GM18858 (cell line): ENCODE data around the gene NOTCH2.
"Not testable (repeated sequence)": the region's sequence is repeated elsewhere in the genome, so short reads cannot be mapped to it uniquely, and the experiment has no call there.

Experiments
- ATAC-seq: cut with Tn5 transposase; IDR thresholded peaks from one replicate; pipeline ENCODE4 v1.9.1; 2021; ENCODE audit not compliant: unreplicated experiment

The NOTCH2 gene

GRCh38 chr1:120069067-120069919 is at the start of gene NOTCH2:
TSS of gene NOTCH2 (minus strand) at chr1:120069662. CDS start at chr1:120069406, 256 bp downstream.
- ATAC-seq: not testable (repeated sequence)

DNA sequence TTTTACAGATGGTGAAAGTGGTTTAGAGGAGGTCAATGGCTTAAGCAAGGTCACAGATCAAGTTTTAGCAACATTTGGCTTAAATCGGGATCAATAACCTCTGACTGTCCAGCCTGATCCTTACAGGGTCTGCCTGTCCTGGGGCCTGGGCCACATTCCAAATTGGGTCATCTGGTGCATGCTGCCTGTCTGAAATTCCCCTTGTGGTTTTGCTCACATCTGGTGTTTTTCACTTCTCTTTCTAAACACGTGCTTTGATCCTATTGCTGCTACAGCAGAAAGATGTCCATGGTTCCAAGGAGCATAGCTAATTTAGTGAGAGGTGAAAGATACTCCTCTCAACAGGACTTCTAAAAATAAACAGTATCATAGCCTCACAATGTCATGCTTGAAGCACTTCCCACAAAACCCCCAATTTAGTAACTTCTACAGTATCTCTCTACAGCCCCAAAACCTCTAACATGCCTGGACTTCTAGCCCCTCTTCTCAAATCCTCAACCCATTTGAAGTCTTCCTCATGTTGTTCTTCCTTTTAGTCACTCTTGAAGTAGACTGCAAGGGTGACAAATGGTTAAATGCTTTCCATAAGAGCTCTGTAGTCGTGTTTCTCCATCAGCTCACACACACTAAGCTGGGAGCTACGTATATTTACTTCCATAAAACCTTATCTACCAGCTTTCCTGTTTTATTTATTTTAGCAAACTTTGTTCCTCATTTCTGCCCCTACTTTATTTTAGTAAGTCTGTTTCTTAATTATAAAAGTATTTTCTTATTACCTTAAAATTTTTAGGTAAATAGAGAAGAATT is 48.1 kb upstream of the NOTCH2 start:
- peak; percentile 60 for ATAC-seq

DNA sequence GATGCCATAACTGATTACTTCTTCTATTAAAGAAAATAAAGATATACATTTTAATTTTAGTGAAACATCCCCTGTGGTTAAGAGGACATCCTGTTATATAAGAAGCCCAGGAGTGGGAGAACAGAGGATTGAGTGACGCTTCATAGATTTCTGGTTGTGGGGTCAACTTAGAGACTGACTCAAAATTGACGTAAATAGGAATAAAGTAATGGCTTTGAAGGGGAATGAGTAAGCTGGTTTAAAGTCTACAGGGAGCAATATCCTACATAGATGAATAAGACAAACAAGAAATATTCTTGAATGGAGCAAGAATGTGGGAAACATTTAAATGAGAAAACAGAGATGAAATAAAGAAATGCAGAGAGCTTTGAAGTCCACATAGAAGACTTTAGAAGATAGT is 46.6 kb upstream of the NOTCH2 start:
- ATAC-seq: not testable (repeated sequence)

- ATAC-seq: not testable (repeated sequence)
Observed at GRCh38 chr1:120113134-120113533, 43.7 kb upstream of the NOTCH2 start.

- ATAC-seq: not testable (repeated sequence)
Observed at GRCh38 chr1:120112212-120112611, 42.8 kb upstream of the NOTCH2 start.

GRCh38 chr1:120111771-120112170 is 42.3 kb upstream of the NOTCH2 start:
- not testable (repeated sequence) for ATAC-seq

GRCh38 chr1:120111008-120111407 is 41.5 kb upstream of the NOTCH2 start:
- ATAC-seq: not testable (repeated sequence)

DNA sequence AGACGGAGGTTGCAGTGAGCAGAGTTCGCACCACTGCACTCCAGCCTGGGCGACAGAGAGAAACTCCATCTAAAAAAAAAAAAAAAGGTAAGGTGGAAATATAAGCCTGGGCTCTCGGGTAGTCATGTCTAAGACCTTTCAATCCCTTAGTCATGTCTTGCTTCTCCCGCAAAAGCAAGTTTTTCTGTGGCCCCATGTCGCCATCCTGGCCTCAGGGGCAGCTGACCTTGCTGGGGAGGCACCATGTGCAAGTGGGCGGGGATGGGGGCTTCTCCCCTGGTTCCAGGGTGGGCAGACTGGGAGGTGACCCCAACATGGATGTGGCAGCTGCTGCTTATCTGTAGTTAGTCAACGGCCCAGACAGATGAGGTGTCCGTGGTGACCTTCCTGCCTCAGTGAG is 40.2 kb upstream of the NOTCH2 start:
- ATAC-seq: not testable (repeated sequence)

- not testable (repeated sequence) for ATAC-seq
Observed at GRCh38 chr1:120109180-120109579, 39.7 kb upstream of the NOTCH2 start.

DNA sequence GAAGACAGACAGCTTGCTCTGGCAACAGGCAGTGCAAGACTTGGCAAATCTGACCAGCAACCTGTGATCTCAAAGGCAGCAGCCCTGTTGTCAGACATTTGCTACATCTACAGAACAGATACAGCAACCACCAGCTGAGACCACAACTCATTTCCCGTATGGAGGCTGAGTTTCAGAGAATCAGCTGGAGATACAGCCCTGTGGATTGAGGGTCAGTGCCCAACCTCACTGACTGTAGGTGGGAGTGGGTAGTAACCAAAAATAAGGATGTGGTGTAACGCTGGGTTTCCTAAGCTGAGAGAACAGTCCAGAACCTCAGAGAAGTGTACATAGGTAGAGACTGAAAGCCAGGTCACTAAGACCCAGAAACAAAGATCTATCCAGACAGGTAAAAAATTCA is 35.8 kb upstream of the NOTCH2 start:
- ATAC-seq: not testable (repeated sequence)

DNA sequence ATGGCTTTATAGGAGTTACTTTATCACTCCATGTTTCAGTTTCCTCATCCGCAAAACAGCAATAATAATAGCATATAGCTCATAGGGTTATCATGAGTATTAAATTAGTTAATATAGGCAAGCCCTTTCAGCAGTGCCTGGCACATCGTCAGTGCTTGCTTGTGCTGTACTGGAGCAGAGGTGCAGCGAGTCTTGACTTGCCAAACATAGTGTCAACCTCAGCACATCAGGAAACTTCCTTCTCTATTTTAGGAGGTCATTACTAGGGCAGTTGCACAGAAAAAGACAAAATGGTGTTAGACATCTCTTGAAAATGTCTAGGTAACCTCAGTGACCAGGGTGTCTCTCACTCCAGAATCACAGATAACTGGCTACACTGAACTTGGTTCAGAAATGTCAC is 34.3 kb upstream of the NOTCH2 start:
- not testable (repeated sequence) for ATAC-seq

GRCh38 chr1:120101593-120101992 is 32.1 kb upstream of the NOTCH2 start:
- ATAC-seq: not testable (repeated sequence)

DNA sequence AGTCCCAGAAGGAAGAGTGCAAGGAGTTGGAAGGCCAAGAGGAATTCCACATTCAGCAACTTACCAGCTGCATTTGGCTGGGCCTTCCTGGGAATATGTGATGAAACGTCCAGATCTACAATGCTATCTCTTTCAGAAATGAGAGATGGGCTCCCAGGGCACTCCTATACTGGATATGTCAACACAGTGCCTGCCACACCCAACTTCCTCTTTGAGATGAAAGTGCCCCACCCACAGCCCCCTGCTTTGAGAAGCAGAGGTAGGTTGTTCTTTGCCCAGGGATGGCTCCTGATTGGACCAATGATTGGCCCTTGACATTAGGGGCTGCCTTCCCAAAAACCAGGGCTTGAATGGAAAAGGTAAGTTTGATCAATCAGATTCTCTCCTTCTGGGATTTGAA is 31.1 kb upstream of the NOTCH2 start:
- not testable (repeated sequence) for ATAC-seq

GRCh38 chr1:120098986-120099759 is 29.7 kb upstream of the NOTCH2 start:
- not testable (repeated sequence) for ATAC-seq

DNA sequence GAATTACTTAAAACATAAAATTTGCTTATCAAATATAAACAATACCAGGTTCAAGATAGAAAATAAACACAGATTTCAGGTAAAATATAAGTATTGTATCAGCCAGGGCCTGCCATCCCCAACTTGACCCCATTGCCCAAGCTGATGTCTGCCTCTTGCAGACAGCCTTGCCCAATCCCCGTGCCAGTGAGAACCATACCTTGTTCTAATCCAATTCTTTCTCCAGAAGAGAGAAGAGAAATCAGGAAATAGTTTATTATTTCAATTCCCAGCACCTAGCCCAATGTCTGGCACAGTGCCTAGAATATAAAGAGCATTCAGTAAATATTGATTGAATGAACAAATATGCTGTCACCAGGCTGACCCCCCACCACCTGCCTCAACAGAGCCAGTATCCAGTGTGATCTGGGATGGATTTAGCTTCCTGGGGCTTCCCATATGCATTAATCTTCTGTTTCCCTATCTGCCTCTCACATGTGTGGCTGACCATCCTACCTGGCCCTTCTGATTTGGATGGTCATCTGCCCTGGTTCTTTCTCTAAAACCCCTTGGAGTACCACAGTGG is 27.6 kb upstream of the NOTCH2 start:
- not testable (repeated sequence) for ATAC-seq

DNA sequence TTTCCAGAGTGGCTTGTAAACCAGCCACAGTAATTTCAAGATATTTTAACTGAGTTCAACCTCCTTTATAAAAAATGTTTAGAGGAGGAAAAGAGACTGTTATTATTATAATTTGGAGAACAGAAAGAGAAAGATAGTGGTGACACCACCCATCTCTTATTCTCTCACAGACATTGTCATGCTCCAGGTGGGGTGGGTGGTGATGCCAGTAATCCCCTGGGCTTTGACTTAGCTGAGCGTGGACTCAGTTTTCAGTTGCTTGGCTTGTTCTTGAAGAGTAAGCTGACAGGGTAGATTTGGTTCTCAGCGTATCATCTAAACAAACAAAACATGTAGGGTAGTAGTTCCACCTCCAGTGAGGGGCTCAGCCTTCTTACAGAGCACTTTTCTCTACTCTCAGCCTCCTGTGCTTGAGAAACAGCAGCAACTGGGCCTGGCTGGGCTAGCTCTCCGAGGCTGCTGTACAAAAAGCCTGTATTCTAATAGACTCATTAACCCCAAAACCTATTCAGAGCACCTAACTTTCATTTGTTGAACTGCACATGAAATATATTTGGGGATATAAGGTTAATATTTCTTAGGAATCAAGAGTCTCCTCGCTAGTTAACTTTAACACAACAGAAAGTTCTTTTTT is 24.2 kb upstream of the NOTCH2 start:
- ATAC-seq: not testable (repeated sequence)

GRCh38 chr1:120092232-120093218 is 23.1 kb upstream of the NOTCH2 start:
- ATAC-seq: not testable (repeated sequence)

- ATAC-seq: not testable (repeated sequence)
Observed at GRCh38 chr1:120090830-120091229, 21.4 kb upstream of the NOTCH2 start.

- ATAC-seq: not testable (repeated sequence)
Observed at GRCh38 chr1:120087959-120088358, 18.5 kb upstream of the NOTCH2 start.
